Globus pallidus (tissue), 1 donor: Measurements from ENCODE around the gene DIP2B.
A peak's percentile ranks its signal among the peaks of the same experiment; 100 is the strongest.

ENCODE experiments used
- DNase-seq: peaks from one replicate; pipeline ENCODE4 v3.0.0-alpha.2; 2015; ENCODE audit warnings: low spot score

Gene DIP2B

GRCh38 chr12:50574601-50575348 is 70.0 kb downstream of the DIP2B start:
- DNase-seq: no peak

- no peak for DNase-seq
Measured at GRCh38 chr12:50579757-50580267, 75.0 kb downstream of the DIP2B start.

- no peak for DNase-seq
Measured at GRCh38 chr12:50580436-50580835, 75.7 kb downstream of the DIP2B start.

- DNase-seq: no peak
Measured at GRCh38 chr12:50581226-50582184, 76.7 kb downstream of the DIP2B start.

- no peak for DNase-seq
Measured at GRCh38 chr12:50584135-50584534, 79.3 kb downstream of the DIP2B start.

GRCh38 chr12:50589650-50590435 is 85.1 kb downstream of the DIP2B start:
- no peak for DNase-seq

GRCh38 chr12:50590869-50591268 is 86.1 kb downstream of the DIP2B start:
- DNase-seq: no peak

GRCh38 chr12:50595667-50596066 is 90.9 kb downstream of the DIP2B start:
- DNase-seq: no peak

- DNase-seq: peak; percentile 70
Measured at GRCh38 chr12:50597200-50598195, 92.7 kb downstream of the DIP2B start.

GRCh38 chr12:50598321-50598862 is 93.6 kb downstream of the DIP2B start:
- DNase-seq: peak; percentile 65

GRCh38 chr12:50599366-50600095 is 94.7 kb downstream of the DIP2B start:
- DNase-seq: no peak

- no peak for DNase-seq
Measured at GRCh38 chr12:50600364-50600763, 95.6 kb downstream of the DIP2B start.

- DNase-seq: no peak
Measured at GRCh38 chr12:50603817-50604639, 99.2 kb downstream of the DIP2B start.

GRCh38 chr12:50604640-50604920 is 99.8 kb downstream of the DIP2B start:
- DNase-seq: no peak

- DNase-seq: no peak
Measured at GRCh38 chr12:50606675-50607375, 102.0 kb downstream of the DIP2B start.

GRCh38 chr12:50609292-50609874 is 104.6 kb downstream of the DIP2B start:
- no peak for DNase-seq

- DNase-seq: no peak
Measured at GRCh38 chr12:50610171-50610570, 105.4 kb downstream of the DIP2B start.
